HL-60 (cell line): ENCODE data around the gene BBS1.

ENCODE experiments used
- CTCF ChIP-seq: IDR thresholded peaks from one replicate; pipeline ENCODE4 v1.5.1; 2011; ENCODE audit warnings: low read length, control low read depth, inconsistent platforms; ENCODE audit not compliant: insufficient read depth
- GABPA ChIP-seq: IDR thresholded peaks from 2 replicates; pipeline ENCODE4 v1.6.1; 2012; ENCODE audit warnings: low read depth
- POLR2AphosphoS5 ChIP-seq: IDR thresholded peaks from 2 replicates; pipeline ENCODE4 v1.6.1; 2012; ENCODE audit warnings: low read depth
- TF ChIP-seq, protein P1 (sequence below): IDR thresholded peaks from 2 replicates; pipeline ENCODE4 v1.6.1; 2012; ENCODE audit warnings: low read depth; ENCODE audit not compliant: insufficient replicate concordance

- no peak for TF ChIP-seq POLR2AphosphoS5
- no peak for TF ChIP-seq CTCF
- TF ChIP-seq, protein P1, sequence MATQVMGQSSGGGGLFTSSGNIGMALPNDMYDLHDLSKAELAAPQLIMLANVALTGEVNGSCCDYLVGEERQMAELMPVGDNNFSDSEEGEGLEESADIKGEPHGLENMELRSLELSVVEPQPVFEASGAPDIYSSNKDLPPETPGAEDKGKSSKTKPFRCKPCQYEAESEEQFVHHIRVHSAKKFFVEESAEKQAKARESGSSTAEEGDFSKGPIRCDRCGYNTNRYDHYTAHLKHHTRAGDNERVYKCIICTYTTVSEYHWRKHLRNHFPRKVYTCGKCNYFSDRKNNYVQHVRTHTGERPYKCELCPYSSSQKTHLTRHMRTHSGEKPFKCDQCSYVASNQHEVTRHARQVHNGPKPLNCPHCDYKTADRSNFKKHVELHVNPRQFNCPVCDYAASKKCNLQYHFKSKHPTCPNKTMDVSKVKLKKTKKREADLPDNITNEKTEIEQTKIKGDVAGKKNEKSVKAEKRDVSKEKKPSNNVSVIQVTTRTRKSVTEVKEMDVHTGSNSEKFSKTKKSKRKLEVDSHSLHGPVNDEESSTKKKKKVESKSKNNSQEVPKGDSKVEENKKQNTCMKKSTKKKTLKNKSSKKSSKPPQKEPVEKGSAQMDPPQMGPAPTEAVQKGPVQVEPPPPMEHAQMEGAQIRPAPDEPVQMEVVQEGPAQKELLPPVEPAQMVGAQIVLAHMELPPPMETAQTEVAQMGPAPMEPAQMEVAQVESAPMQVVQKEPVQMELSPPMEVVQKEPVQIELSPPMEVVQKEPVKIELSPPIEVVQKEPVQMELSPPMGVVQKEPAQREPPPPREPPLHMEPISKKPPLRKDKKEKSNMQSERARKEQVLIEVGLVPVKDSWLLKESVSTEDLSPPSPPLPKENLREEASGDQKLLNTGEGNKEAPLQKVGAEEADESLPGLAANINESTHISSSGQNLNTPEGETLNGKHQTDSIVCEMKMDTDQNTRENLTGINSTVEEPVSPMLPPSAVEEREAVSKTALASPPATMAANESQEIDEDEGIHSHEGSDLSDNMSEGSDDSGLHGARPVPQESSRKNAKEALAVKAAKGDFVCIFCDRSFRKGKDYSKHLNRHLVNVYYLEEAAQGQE, result no peak
- no peak for TF ChIP-seq GABPA
Measured at GRCh38 chr11:66462010-66462409, 48.4 kb upstream of the BBS1 start.
